ENCODE measurements around the gene SLC15A4. TPM values are rescaled to one million over a fixed set of nuclear protein-coding genes. Genes with fewer than 3 reads are reported as not detected.
A peak's percentile ranks its signal among the peaks of the same experiment; 100 is the strongest.
"Not testable (repeated sequence)": the region's sequence is repeated elsewhere in the genome, so short reads cannot be mapped to it uniquely, and the experiment has no call there.

Gene SLC15A4
- total RNA-seq, 2 donors from 2014 or later = 33.5 to 51.5 TPM

DNA sequence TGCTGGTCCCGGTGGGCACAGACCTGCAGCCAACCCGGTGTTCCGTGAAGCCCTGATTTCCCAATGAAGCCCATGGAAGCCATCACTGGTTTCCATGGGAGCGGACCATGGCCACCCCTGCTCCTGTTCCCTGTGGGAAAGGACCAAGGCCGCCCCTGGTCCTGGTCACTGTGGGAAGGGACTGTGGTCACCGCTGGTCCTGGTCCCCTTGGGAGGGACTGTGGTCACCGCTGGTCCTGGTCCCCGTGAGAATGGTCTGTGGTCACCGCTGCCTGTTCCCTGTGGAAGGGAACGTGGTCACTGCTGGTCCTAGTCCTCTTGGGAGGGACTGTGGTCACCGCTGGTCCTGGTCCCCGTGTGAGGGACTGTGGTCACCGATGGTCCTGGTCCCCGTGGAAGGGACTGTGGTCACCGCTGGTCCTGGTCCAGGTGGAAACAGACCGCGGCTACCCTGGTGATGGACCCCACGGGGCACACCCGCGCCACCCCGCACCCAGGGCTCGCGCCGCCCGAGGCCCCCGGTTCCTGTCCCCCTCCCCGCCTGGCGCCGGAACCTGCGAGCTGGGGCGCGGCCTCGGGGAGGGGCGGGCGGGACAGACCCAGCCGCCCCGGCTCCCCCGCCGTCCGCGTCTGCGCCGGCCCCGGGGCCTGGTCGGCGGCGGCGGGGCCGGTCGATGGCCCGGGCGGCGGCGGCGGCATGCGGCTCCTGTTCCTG lies 29.3 kb upstream of the SLC15A4 start, which contains the start of gene GLT1D1:
TSS of gene GLT1D1 (plus strand) at position 594 of the 715 bp plus-strand sequence. CDS start at position 698, 104 bp downstream.
- Histone ChIP-seq H3K36me3 (no peaks in the 10 kb centered on the region), H3K4me1 (replicated peaks) (no peaks in the 10 kb centered on the region), H3K4me3 (peak within 1 kb of the TSS in 1 of 2 donors; percentile 13), H3K27me3 (replicated peaks; ENCODE audit: insufficient read depth) (peaks cover 13% of the 10 kb centered on the region), H3K27ac (no peak within 1 kb of the TSS), H3K9me3 (no peaks in the 10 kb centered on the region)
- 31% methylated on average over 35 of the region's 56 CpGs for WGBS
- TF ChIP-seq POLR2A (IDR thresholded peaks at IDR 0.05) (no peak), POLR2AphosphoS5 (IDR thresholded peaks at IDR 0.05) (no peak)
- TF ChIP-seq, protein P1, sequence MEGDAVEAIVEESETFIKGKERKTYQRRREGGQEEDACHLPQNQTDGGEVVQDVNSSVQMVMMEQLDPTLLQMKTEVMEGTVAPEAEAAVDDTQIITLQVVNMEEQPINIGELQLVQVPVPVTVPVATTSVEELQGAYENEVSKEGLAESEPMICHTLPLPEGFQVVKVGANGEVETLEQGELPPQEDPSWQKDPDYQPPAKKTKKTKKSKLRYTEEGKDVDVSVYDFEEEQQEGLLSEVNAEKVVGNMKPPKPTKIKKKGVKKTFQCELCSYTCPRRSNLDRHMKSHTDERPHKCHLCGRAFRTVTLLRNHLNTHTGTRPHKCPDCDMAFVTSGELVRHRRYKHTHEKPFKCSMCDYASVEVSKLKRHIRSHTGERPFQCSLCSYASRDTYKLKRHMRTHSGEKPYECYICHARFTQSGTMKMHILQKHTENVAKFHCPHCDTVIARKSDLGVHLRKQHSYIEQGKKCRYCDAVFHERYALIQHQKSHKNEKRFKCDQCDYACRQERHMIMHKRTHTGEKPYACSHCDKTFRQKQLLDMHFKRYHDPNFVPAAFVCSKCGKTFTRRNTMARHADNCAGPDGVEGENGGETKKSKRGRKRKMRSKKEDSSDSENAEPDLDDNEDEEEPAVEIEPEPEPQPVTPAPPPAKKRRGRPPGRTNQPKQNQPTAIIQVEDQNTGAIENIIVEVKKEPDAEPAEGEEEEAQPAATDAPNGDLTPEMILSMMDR (IDR thresholded peaks at IDR 0.05) = no peak
- intact Hi-C loops (cut with DNase I) = no loop called here
- DNase-seq (ENCODE audit: low spot score) = no peak

DNA sequence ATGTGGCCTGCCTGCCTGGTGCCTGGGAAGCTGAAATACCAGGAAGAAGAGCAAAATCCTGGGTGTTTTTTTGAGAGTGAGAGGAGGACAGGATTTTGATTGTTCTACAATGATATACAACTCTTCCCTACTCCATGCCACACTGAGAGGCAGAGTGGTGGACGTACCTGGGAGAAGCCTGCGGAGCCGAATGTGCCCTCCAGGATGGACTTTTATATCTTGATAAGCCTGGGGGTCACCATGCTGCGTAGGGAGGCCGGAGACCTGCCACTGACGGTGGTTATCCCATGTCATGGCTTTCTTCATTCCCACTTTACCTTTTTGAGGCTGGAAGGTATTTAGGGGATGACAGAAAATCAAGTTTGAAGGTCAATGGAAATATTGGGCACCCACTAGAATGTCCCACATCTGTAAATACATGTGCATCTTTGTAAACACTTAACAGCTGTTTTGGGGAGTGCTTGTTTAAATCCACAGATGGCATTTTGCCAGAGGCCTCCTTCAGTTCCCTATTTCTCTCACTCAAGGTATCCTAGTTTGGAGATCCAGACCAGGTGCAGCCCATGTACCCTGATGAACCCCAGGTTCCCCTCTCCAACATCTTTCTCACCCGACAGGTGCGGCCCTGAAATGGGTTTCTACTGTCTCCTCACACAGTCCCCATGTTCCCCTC lies 28.4 kb upstream of the SLC15A4 start:
- Histone ChIP-seq H3K36me3 (no peaks in the 10 kb centered on the region), H3K27ac (no peak overlapping the region), H3K9me3 (no peaks in the 10 kb centered on the region), H3K27me3 (replicated peaks; ENCODE audit: insufficient read depth) (peaks cover 13% of the 10 kb centered on the region), H3K4me1 (replicated peaks) (no peaks in the 10 kb centered on the region), H3K4me3 (no peak overlapping the region)
- no peak for TF ChIP-seq POLR2A (IDR thresholded peaks at IDR 0.05)
- TF ChIP-seq, protein P1 (IDR thresholded peaks at IDR 0.05) = no peak
- intact Hi-C loops (cut with DNase I) = no loop called here
- 82% methylated on average over 8 of the region's 8 CpGs for WGBS
- DNase-seq (ENCODE audit: low spot score) = no peak

DNA sequence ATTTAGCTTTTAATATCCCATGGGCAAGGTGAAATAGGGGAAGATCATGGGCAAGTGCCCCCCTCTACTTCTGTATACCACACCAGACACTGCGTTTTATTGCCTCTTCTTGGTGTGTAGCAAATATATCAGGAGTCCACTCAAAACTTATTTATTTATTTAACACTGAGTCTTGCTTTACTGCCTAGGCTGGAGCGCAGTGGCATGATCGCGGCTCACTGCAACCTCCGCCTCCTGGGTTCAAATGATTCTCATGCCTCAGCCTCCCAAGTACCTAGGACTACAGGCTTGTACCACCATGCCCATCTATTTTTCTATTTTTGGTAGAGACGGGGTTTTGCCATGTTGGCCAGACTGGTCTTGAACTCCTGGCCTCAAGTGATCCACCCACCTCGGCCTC lies 27.7 kb upstream of the SLC15A4 start:
- H3K27me3 ChIP-seq (replicated peaks; ENCODE audit: insufficient read depth) = peaks cover 13% of the 10 kb centered on the region
- intact Hi-C loops (cut with DNase I); H3K4me3 ChIP-seq; H3K4me1 ChIP-seq (replicated peaks); H3K36me3 ChIP-seq; DNase-seq (ENCODE audit: low spot score); H3K9me3 ChIP-seq; H3K27ac ChIP-seq: not testable (repeated sequence)
- WGBS = 83% methylated on average over 7 of the region's 7 CpGs

DNA sequence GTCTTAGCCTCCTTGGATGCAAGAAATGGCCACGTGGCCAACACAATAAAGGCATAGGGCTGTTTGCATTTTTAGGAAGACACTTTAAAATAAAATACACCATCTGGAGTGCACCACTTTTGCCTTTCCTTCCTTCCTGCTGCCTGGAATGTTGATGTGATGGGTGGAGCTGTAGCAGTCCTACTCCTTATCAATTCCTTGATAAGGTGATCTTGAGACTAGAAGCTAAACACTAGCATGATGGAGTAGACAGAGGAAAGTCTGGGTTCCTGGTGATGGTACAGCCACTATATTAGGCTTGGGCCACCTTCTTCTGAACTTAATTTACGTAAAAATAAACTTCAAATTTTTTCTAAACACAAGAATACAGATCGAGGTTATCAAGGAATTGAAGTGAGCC lies 26.6 kb upstream of the SLC15A4 start:
- no peak for DNase-seq (ENCODE audit: low spot score)
- intact Hi-C loops (cut with DNase I) = no loop called here
- H3K4me1 ChIP-seq (replicated peaks) = no peaks in the 10 kb centered on the region
- TF ChIP-seq, protein P1 (IDR thresholded peaks at IDR 0.05) = no peak
- no peak for TF ChIP-seq POLR2A (IDR thresholded peaks at IDR 0.05)
- no peak for TF ChIP-seq POLR2AphosphoS5 (IDR thresholded peaks at IDR 0.05)
- H3K9me3 ChIP-seq = no peaks in the 10 kb centered on the region
- no peaks in the 10 kb centered on the region for H3K36me3 ChIP-seq
- peaks cover 13% of the 10 kb centered on the region for H3K27me3 ChIP-seq (replicated peaks; ENCODE audit: insufficient read depth)
- WGBS = 65% methylated on average over 3 of the region's 3 CpGs
- H3K27ac ChIP-seq = no peak overlapping the region
- no peak overlapping the region for H3K4me3 ChIP-seq

DNA sequence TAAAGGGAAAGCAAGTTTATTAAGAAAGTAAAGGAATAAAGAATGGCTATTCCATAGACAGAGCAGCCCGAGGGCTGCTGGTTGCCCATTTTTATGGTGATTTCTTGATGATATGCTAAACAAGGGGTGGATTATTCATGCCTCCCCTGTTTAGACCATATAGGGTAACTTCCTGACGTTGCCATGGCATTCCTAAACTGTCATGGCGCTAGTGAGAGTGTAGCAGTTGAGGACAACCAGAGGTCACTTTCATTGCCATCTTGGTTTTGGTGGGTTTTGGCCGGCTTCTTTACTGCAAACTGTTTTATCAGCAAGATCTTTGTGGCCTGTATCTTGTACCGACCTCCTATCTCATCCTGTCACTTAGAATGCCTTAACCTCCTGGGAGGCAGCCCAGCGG lies 26.0 kb upstream of the SLC15A4 start:
- peaks cover 13% of the 10 kb centered on the region for H3K27me3 ChIP-seq (replicated peaks; ENCODE audit: insufficient read depth)
- WGBS = 59% methylated on average over 6 of the region's 6 CpGs
- H3K27ac ChIP-seq; H3K4me3 ChIP-seq; DNase-seq (ENCODE audit: low spot score); H3K9me3 ChIP-seq; H3K4me1 ChIP-seq (replicated peaks); H3K36me3 ChIP-seq; intact Hi-C loops (cut with DNase I): not testable (repeated sequence)

DNA sequence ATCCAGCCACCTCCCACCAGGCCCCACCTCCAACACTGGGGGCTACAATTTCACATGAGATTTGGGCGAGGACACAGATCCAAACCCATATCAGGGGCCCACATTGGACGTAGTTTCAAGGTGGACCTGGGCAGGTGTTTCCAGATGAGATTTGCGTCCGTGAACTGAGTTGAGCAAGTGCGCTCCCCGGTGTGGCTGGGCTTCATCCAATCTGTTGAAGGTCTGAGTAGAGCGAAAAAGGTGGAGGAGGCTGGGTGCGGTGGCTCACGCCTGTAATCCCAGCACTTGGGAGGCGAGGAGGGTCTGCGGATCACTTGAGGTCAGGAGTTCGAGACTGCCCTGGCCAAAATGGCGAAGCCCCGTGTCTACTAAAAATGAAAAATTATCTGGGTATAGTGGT lies 24.6 kb upstream of the SLC15A4 start:
- Histone ChIP-seq H3K4me3 (no peak overlapping the region), H3K27me3 (replicated peaks; ENCODE audit: insufficient read depth) (peaks cover 8% of the 10 kb centered on the region), H3K4me1 (replicated peaks) (no peaks in the 10 kb centered on the region), H3K27ac (no peak overlapping the region), H3K36me3 (no peaks in the 10 kb centered on the region), H3K9me3 (no peaks in the 10 kb centered on the region)
- 96% methylated on average over 14 of the region's 14 CpGs for WGBS
- intact Hi-C loops (cut with DNase I) = no loop called here
- TF ChIP-seq POLR2AphosphoS5 (IDR thresholded peaks at IDR 0.05) (no peak), POLR2A (IDR thresholded peaks at IDR 0.05) (no peak)
- TF ChIP-seq, protein P1 (IDR thresholded peaks at IDR 0.05) = no peak
- DNase-seq (ENCODE audit: low spot score) = no peak

DNA sequence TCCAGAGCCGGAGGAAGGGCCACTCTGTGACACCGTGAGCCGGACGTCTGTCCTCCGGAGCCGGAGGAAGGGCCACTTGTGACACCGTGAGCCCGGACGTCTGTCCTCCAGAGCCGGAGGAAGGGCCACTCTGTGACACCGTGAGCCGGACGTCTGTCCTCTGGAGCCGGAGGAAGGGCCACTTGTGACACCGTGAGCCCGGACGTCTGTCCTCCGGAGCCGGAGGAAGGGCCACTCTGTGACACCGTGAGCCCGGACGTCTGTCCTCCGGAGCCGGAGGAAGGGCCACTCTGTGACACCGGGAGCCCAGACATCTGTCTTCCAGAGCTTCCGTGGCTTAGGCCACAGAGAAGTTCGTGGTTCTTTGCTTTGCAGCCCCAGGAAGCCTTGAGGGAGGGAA lies 22.9 kb upstream of the SLC15A4 start:
- intact Hi-C loops (cut with DNase I); H3K4me3 ChIP-seq; H3K9me3 ChIP-seq; DNase-seq (ENCODE audit: low spot score); H3K27me3 ChIP-seq (replicated peaks; ENCODE audit: insufficient read depth); H3K4me1 ChIP-seq (replicated peaks); H3K36me3 ChIP-seq; H3K27ac ChIP-seq: not testable (repeated sequence)
- 96% methylated on average over 20 of the region's 27 CpGs for WGBS

Measured in prostate gland (tissue), 2 donors.